ENCODE data around the gene RIPOR3. TPM values are rescaled to one million over a fixed set of nuclear protein-coding genes. Genes with fewer than 3 reads are reported as not detected.
"Not testable (repeated sequence)": the region's sequence is repeated elsewhere in the genome, so short reads cannot be mapped to it uniquely, and the experiment has no call there.

RIPOR3 gene
- total RNA-seq, 1 experiment from 2014 or later: 0.07 TPM

- no peaks in the 10 kb centered on the region for H3K27me3 ChIP-seq
- H3K9me3 ChIP-seq: no peaks in the 10 kb centered on the region
- no peak overlapping the region for H3K4me3 ChIP-seq
- H3K36me3 ChIP-seq: peaks cover 29% of the 10 kb centered on the region
- no peak for DNase-seq
Measured at GRCh38 chr20:50559149-50559548, 132.2 kb downstream of the RIPOR3 start.

- H3K4me3 ChIP-seq: no peak overlapping the region
- H3K36me3 ChIP-seq: peaks cover 29% of the 10 kb centered on the region
- H3K9me3 ChIP-seq: no peaks in the 10 kb centered on the region
- no peaks in the 10 kb centered on the region for H3K27me3 ChIP-seq
- no peak for DNase-seq
Measured at GRCh38 chr20:50558483-50558925, 132.8 kb downstream of the RIPOR3 start.

GRCh38 chr20:50557549-50558134 is 133.7 kb downstream of the RIPOR3 start:
- no peak for DNase-seq
- no peak overlapping the region for H3K4me3 ChIP-seq
- peaks cover 27% of the 10 kb centered on the region for H3K36me3 ChIP-seq
- no peaks in the 10 kb centered on the region for H3K9me3 ChIP-seq
- no peaks in the 10 kb centered on the region for H3K27me3 ChIP-seq

GRCh38 chr20:50555662-50556061 is 135.7 kb downstream of the RIPOR3 start:
- no peak overlapping the region for H3K4me3 ChIP-seq
- no peak for DNase-seq
- H3K27me3 ChIP-seq: no peaks in the 10 kb centered on the region
- H3K36me3 ChIP-seq: peaks cover 26% of the 10 kb centered on the region
- no peaks in the 10 kb centered on the region for H3K9me3 ChIP-seq

DNA sequence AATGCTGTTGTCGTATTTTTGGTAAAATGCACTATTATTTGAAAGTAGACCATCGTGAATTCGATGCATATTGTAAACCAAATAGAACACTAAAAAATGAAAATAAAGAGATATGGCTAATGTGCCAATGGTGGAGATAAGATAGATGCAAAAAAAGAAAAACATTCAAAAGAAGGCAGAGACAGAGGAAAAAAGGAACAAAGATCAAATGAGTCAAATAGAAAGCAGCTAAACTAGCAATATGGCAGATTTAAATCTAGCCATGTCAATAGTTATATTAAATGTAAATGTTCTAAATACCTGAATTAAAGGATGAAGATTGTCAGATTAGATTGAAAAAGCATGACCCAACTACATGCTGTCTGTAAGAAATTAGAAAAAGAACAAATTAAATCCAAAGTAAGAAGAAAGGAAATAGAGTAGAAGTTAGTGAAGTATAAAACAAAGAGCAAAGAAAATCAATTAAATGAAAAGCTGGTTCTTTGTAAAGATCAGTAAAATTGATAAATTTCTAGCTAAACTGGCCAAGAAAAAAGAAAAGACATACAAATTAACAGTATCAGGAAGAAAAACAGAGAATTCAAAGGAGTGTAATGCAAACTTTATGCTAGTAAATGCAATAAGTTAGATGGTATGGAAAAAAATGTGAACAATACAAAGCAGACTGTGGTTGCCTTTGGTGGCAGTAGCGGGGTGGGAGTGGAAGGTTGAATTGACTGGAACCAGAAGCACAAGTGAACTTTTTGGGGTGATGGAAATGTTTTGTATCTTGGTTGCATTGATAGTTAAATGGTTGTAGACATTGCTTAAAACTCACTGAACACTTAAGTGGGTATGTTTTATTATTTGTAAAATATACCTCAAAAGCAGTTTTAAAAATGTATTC is 136.4 kb downstream of the RIPOR3 start:
- Histone ChIP-seq H3K9me3 (no peaks in the 10 kb centered on the region), H3K4me3 (no peak overlapping the region), H3K36me3 (peaks cover 33% of the 10 kb centered on the region), H3K27me3 (no peaks in the 10 kb centered on the region)
- no peak for DNase-seq

GRCh38 chr20:50552979-50553378 is 138.4 kb downstream of the RIPOR3 start:
- Histone ChIP-seq H3K9me3 (no peaks in the 10 kb centered on the region), H3K36me3 (peaks cover 43% of the 10 kb centered on the region), H3K27me3 (no peaks in the 10 kb centered on the region), H3K4me3 (no peak overlapping the region)
- no peak for DNase-seq

DNA sequence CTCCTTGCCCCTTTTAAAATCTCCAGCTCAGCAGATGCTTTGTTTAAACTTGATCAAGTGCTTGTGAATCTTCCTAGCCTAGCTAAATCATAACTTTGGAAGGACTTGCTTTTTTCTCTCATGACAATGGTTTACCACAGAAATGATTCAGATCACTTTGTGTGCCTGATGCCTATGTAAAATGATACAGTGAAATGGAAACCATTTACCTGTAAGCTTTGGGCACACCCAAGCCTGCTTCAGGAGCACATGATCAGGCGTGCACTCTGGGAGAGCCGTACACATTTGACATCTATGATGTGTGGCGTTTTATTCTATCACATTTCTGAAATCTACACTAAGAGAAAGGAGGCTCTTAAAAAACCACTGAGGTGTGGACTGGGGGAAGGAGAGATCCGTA is 140.1 kb downstream of the RIPOR3 start:
- H3K36me3 ChIP-seq: peaks cover 44% of the 10 kb centered on the region
- no peak overlapping the region for H3K4me3 ChIP-seq
- H3K27me3 ChIP-seq: no peaks in the 10 kb centered on the region
- no peak for DNase-seq
- H3K9me3 ChIP-seq: no peaks in the 10 kb centered on the region

DNA sequence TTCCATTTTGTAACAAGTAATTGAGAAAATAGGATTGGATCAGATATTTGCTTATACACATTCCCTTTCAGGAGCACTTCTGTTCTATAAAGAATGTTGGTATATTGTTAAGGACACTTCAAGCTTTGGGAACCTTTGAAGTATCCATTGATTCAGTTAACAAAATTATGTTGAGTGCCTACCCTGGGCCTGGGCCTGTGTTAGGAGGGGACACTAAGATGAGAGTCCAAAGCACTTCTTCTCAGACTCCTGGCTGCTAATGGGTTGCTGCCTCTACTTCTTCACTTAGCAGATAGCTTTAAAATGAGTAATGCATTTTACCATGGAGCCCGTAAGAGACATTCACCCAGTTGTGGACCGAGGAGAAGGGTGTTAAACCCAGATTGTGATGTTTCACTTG is 140.8 kb downstream of the RIPOR3 start:
- Histone ChIP-seq H3K27me3 (no peaks in the 10 kb centered on the region), H3K36me3 (peaks cover 44% of the 10 kb centered on the region), H3K9me3 (no peaks in the 10 kb centered on the region), H3K4me3 (no peak overlapping the region)
- DNase-seq: no peak

DNA sequence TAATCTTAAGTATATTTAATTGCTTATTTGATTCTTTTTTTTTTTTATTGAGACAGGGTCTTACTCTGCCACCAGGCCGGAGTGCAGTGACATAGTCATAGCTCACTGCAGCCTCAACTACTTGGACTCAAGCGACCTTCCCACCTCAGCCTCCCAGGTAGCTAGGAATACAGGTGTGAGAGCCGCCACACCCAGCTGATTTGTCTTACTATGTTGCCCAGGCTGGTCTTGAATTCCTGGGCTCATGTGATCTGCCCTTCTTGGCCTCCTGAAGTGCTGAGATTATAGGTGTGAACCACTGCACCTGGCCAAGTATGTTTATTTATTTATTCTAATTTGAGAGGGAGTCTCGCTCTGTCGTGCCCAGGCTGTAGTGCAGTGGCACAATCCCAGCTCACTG is 142.9 kb downstream of the RIPOR3 start:
- Histone ChIP-seq H3K4me3 (no peak overlapping the region), H3K27me3 (no peaks in the 10 kb centered on the region), H3K9me3 (no peaks in the 10 kb centered on the region), H3K36me3 (peaks cover 37% of the 10 kb centered on the region)
- DNase-seq: no peak

- DNase-seq: no peak
- Histone ChIP-seq H3K27me3 (no peaks in the 10 kb centered on the region), H3K36me3 (peaks cover 34% of the 10 kb centered on the region), H3K9me3 (no peaks in the 10 kb centered on the region), H3K4me3 (no peak overlapping the region)
Measured at GRCh38 chr20:50547964-50548363, 143.4 kb downstream of the RIPOR3 start.

DNA sequence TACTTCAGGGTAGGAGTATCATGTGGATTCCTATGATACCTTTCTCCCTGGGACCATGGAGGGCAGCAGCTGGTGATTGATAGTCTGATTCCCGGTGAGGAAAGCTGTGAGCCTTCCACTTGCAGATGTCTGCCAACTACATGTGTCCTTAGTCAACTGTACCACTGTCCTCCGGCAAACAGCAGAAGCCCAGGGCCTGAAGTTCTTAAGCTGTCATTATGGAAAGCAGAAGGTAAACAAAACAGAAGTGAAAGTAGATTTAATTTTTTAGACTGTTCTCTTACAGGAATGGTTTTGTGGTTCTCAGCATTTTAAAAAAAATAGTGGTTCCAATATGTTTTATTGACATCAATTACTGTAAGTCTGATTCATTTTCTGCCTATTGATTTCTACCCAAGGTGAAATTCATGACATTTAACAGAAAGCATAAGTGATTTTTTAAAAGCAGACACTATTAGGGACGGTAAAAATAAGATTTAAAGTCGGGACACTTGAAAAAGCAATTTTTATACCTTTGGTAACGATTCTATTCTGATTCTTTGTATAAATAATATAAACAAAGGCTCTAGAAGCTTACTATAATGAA is 144.5 kb downstream of the RIPOR3 start:
- H3K4me3 ChIP-seq: no peak overlapping the region

DNA sequence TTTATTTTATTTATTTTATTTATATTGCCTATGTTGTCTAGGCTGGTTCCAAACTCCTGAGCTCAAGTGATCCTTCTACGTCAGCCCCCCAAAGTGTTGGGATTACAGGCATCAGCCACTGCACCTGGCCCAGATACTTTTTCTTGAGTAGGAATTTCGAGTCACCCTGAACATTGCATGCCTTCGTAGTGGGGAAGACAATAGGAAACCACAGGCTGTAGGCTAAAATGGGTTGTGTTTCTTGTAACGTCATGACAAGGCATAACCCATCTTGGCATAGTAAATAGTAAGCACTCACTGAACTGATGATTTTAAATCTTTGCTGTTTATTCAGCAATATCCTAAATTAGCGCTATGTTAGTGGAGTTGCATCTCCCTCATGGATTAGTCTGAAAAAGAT is 146.2 kb downstream of the RIPOR3 start:
- H3K36me3 ChIP-seq: peaks cover 29% of the 10 kb centered on the region
- DNase-seq: no peak
- no peaks in the 10 kb centered on the region for H3K9me3 ChIP-seq
- no peak overlapping the region for H3K4me3 ChIP-seq
- H3K27me3 ChIP-seq: no peaks in the 10 kb centered on the region

More for the DNA sequence above, 144.5 kb downstream of the RIPOR3 start:
- H3K9me3 ChIP-seq: no peaks in the 10 kb centered on the region
- peaks cover 31% of the 10 kb centered on the region for H3K36me3 ChIP-seq
- H3K27me3 ChIP-seq: no peaks in the 10 kb centered on the region
- DNase-seq: no peak

GRCh38 chr20:50543326-50543725 is 148.0 kb downstream of the RIPOR3 start:
- no peaks in the 10 kb centered on the region for H3K27me3 ChIP-seq
- H3K36me3 ChIP-seq: peaks cover 17% of the 10 kb centered on the region
- no peaks in the 10 kb centered on the region for H3K9me3 ChIP-seq
- no peak for DNase-seq
- H3K4me3 ChIP-seq: no peak overlapping the region

DNA sequence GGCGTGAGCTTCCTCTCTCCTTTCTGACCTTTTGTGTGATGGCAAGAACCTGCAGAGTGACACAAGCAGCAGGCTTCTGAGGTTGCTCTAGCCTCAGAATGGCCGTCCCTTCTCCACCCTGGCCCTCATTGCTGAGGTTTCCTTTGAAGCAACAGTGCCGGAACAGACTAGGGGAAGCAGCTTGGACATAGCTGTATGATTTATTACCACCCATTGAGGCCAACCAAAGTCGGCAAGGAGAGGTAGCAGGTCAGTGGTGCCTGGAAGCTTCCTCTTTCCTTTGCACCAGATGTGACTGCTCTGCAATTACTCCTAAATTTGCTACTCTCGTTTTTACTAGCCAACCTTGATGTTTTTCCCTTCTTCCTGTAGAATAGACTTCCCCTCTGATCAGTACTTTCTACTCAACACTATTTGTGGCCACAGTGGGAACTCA is 149.7 kb downstream of the RIPOR3 start:
- no peak overlapping the region for H3K4me3 ChIP-seq
- peaks cover 17% of the 10 kb centered on the region for H3K36me3 ChIP-seq
- no peaks in the 10 kb centered on the region for H3K27me3 ChIP-seq
- H3K9me3 ChIP-seq: no peaks in the 10 kb centered on the region
- no peak for DNase-seq

- peaks cover 14% of the 10 kb centered on the region for H3K36me3 ChIP-seq
- H3K27me3 ChIP-seq: no peaks in the 10 kb centered on the region
- H3K4me3 ChIP-seq: no peak overlapping the region
- no peaks in the 10 kb centered on the region for H3K9me3 ChIP-seq
- DNase-seq: no peak
Measured at GRCh38 chr20:50540620-50541605, 150.4 kb downstream of the RIPOR3 start.

DNA sequence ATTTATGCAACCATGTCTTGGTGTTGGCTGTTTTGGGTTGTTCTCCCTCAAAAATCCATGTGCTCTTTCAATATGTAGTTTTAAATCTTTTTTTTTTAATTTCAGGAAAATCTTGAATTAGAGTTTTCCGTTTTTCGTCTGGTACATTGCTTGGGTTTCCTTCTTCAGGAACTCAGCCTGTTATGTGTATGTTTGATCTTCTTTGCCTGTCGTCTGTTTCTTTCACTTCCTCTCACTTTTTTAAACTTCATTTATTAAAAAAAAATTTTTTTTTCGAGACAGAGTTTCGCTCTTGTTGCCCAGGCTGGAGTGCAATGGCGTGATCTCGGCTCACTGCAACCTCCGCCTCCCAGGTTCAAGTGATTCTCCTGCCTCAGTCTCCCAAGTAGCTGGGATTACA is 151.5 kb downstream of the RIPOR3 start:
- not testable (repeated sequence) for H3K4me3 ChIP-seq, DNase-seq, H3K27me3 ChIP-seq, H3K9me3 ChIP-seq
- peaks cover 17% of the 10 kb centered on the region for H3K36me3 ChIP-seq

All from MG63 (cell line).